HG02938 (cell line): ENCODE data around the gene AGBL1.

Experiments
- ATAC-seq: cut with Tn5 transposase; IDR thresholded peaks from one replicate; pipeline ENCODE4 v1.9.1; 2021; ENCODE audit warnings: mild to moderate bottlenecking, moderate library complexity; ENCODE audit not compliant: unreplicated experiment

The AGBL1 gene

DNA sequence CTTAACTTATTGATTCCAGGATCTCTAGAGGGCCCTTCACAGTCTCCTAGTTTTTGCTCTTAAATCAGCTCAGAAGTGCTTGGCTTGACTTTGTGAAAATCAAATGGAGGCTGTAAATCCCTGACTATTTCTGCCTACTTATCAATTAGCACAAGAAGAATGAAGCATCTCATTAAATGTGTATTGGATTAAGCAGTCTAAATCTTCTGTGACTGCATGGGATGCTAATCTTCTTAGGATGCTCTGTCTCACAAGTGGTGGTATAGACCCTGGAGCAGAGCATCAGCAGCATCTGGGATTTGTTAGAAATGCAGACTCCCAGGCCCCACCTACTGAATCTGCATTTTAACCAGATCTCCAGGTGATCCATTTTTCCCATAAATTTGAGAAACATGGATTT, 488.7 kb downstream of the AGBL1 start:
- ATAC-seq = no peak

DNA sequence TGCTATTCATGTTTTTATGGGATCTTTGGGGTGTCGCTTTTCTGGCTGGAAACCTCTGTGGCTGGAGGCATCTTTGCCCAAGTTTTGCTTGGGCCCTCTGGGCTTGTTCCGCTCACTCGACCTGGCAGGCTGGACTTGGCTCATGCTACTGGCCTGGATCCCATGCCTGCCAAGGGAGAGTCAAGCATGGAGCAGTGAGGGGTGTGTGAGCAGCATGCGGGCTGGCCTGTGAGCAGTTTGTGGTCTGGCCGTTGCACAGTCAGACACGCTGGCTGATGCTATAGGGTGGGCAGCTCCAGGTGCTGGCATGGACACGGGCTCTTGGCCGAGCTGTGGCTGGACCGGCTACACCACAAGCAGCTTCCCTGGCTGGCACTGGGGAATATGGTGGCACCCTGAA, 491.1 kb downstream of the AGBL1 start:
- no peak for ATAC-seq

DNA sequence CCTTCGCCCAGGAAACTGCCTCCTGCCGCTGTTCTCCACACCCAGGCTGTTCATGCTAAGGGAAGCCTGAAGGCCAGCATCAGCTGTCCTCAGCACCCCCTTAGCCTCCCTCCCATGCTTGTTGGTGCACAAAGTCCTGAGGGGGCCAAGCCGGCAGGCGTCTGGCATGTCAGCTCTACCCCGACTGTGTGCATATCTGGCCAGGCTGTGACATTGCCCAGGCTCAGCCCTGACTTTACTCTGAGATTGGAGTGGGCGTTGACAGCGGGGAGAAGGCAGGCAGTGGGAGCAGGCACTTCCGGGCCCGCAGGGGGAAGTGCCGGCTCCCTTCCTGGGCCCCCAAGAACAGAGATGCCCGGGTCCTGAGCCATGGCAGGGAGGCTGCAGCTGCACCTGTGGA, 492.2 kb downstream of the AGBL1 start:
- no peak for ATAC-seq

DNA sequence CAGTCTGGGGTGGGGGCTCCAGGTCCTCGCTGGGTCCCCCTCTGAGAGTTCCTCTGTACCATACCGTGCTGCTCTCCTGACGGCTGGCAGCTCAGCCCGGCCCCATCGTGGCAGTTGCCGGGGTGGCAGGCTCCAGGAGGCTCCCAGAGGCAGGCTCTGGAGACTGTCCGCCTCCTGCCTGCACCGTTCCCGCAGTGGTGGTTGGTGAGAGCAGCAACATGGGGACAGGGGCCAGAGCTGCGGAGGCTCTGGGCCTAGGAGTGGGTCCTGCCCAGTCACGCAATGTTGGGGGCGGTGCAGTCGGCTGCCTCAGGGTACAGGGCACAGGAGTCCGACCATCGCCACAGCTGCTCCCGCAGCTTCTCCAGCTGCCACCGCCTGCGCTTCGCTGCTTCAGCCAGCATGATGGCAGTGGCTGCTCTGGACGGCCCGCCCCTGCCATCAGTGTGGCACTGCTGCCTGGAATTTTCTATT, 492.7 kb downstream of the AGBL1 start:
- no peak for ATAC-seq

DNA sequence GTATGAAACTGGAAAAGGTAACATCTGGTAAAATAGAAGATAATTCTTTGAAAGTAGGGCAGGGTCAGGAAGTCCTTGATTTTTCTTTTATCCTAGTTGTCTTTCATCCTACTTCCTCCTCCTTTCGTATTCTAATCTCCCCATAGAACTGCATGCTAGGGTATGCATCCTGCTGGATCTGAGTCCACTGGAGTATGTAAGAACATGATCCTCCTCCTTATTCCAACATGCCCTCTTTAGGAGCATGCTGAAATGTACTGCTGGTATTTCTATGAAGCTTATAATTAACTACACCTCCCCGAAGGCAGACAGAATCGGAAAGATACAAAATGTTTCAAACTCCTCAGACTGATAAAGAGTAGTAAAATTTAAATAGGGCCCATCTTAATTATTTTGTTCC, 493.8 kb downstream of the AGBL1 start:
- no peak for ATAC-seq

DNA sequence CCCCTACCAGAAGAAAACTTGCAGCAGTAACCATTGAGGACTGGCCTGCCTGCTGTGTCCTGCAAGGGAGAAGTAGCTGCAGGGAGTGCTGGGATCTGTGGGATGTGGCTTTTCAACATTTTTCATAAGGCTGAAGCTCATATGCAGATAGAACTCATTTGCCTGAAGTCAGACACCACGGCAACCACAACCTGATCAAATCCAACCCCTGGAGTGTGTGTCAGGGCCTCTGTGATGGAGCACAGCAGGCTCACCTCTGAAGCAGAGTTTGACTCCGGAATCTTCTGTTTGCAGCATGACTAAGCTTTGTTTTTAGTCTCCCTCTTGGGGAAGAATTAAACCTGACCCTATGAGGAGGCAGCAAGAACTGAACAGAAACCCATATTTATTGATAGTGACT, 508.7 kb downstream of the AGBL1 start:
- no peak for ATAC-seq

DNA sequence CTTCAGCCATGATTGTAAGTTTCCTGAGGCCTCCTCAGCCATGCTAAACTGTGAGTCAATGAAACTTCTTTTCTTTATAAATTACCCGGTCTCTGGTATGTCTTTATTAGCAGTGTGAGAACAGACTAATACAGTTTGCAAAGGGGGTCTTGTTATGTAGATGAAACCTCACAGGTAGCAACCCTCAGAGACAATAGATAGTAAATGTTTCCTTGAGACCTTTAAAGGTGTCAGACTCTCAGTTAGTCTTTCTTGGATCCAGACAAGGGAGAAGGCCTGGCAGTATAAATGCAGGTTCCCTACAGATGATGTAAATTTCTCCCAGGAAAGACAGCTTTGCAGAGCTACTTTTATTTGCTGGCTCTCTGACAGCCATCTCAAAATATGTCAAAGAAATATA, 510.8 kb downstream of the AGBL1 start:
- ATAC-seq = no peak

DNA sequence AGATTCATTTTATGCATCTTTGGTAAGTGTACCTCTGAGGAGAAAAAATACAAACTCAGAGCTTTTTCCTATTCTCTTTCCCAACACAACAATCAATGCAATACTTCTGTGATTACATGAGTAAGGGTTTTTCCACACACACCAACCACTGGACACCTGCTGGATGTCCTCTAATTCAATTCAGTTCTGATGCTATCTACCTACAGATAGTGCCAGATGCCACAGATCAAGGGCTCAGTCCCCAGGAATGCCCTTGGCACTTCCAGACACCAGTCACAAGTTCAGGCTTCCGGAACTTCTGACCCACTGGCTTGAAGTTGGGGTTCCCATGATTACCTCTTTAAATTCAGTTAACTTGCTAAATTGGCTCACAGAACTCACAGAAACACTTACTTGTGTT, 511.5 kb downstream of the AGBL1 start:
- ATAC-seq = no peak

DNA sequence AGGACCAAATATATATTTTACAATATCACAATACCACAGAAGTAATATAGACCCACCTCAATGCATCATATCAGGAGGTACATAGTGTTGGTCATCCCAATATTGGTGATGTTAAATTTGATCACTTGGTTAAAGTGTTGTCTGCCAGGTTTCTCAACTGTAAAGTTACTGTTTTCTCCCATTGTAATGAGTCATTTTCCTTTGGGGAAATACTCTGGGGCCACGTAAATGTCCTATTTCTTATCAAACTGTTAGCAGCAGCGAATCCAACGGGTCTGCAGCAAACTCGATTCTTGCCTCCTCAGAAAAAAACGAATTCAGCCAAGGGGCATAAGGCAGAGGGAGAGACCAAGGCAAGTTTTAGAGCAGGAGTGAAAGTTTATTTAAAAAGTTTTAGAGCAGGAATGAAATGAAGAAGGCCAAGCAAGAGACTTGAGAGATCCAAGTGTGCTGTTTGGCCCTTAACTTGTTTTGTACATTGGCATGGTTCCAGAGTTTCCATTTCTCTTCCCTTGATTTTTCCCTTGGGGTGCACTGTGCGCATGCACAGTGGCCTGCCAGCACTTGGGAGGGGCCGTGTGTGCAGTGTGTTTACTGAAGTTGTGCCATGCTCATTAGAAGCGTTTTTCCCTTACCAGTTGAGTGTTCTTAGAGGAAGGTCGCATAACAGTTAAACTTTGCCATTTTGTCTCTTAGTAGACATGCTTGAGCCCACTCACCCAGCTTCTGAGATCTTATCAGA, 512.5 kb downstream of the AGBL1 start:
- ATAC-seq = no peak

DNA sequence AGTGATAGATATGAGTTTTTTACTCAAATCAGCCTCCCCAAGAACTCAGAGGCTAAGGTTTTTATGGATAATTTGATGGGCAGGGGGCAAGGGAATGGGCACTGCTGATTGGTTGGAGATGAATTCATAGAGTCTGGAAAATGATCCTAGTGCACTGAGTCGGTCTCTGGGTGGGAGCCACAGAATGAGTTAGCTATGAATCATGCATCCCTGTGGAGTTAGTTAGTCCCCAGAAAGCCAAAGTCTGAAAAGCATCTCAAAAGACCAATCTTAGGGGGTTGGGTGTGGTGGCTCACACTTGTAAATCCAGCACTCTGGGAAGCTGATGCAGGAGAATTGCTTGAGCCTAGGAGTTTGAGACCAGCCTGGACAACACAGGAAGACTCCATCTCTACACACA, 516.1 kb downstream of the AGBL1 start:
- no peak for ATAC-seq

DNA sequence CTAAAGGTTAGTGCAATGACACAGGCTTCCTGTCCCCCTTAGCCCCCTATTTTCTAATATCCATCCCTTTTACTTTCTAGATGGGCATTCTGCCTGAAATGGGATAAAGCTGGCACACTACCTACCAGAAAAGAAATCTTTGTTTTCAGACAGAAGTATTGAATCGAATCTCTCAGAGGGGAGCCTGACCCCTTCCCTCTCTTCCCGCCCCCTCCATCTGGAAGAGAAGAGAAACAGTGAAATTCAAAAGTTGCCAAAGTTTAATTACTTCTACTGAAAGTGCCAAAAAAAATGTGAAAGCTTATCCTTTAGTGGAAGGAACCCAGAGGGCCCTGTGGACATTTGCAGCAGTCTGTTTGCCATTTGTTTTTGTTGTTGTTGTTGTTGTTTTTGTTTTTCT, 523.8 kb downstream of the AGBL1 start:
- no peak for ATAC-seq

DNA sequence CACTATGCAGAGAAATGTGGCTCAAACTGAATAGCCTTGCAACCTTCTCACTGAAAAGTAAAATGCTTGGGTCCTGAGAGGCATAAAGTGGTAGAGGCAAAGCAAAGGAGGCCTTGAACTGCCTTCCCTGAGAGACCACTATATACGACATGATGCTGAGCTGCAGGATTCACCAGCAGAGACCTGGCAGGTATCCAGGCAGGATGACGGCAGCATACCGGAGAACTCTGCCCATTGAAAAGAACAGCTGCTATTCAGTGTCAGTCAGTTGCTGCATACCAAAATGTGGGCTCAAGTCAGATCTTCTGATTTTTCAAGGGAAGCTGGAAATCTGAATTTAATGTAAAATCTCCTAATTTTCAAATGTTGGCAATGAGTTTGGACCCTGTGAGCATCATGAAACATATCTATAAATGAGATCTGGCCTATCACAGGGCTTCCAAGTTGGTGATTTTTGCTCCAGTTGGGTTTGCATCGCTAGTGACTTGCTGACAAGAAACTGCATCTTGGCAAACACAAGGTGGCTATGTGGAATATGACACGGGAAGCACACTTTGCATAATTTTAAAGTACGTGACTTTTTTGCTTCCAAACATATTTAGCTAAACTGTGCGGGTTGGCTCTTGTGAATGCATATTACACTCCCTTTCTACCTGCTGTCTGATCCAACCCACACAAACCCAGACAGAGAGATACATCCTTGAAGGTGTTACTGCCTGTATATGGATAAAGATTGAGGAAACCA, 529.0 kb downstream of the AGBL1 start:
- no peak for ATAC-seq

DNA sequence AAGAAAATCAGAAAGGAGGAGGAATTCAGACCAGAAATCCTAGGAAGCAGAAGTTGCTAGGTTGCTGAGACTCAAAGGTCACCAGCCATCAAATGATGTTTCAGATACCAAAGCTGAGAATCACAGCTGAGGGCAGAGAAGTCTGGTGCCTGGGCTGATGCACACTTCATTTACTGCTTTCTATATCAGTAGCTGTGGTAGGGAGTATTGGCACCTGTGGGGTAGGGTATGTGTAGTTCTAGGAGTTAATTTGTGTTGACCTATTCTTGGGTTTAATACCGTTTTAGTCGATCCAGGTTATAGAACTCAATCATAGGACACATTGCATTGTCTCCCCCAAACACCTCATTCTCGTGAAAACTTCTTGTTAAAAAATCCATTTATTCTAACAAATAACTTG, 529.6 kb downstream of the AGBL1 start:
- no peak for ATAC-seq

DNA sequence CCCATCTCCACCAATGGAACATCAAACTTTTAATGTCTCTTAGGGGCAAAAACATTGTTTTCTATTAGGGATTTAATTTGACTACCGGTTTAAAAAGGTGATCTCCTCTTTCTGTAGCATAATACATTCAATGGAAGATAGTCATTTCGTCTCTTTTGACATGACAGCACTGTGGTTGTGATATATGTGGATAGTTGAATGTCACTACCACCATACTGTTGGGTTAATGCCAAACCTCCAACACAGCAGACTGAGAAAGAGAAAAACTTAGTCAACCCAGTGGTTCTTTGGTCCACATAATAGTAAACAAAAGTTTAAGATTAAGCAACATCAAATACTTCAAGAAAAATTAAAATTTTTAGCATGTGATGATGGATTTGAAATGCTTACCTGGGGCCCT, 530.4 kb downstream of the AGBL1 start:
- ATAC-seq = no peak

DNA sequence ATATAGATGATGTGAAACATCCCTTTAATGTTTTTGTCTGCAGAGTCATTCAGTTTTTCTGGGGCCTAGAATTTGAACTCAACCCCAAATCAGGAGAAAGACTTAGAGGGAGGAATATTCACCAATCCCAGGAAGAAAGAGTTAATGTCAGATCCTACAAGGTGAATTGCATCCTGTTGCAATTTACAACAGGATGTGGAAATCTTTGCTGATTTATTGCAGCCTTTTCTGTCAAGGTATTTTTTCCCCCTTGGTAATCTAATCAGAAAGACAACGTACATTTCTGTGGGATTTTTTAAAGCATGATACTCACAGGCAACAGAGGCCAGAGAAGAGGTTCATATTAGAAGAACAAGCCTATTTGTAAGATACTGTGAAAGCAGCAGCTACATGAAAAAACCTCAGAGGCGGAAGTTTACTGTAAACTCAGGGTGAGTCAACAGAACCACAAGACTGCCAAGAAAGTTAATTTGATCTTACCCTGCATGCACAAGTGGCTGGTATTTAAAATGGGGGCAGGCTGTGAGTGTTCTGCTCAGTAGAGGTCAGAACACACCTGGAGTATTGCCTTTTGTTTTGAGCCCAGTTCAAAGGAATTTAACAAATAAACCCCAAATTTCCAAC, 531.9 kb downstream of the AGBL1 start:
- ATAC-seq = no peak

DNA sequence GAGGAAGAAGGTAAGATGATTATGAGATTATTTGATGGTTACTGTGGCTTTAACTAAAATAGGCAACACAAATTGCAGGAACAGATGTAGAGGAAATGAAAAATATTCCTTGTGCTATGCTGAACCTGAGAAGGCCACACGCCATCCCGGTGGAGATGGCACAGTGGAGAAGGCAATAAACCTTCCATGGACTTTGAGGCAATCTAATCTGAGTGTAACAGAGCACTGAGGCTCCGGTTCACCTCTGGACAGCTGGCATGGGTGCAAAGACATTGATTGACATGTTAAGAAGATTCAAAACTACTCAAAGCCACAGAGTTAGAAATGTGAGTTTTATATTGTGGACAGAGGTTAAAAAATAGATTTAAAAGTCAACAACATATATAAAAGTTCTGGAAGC, 535.7 kb downstream of the AGBL1 start:
- ATAC-seq = no peak

DNA sequence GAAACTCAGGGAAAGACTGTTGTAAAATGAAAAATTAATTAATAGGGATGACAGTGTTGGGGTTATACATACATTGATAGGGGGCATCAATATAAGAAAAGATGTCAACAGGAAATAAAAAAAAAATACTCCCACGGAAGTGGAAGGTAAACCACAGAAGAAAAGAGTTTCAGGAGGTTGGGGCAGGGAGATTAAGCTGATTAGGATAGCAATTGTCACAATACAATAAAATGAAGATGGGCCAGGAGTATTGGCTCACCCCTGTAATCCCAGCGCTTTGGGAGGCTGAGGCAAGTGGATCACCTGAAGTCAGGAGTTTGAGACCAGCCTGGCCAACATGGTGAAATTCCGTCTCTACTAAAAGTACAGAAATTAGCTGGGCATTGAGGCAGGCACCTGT, 536.1 kb downstream of the AGBL1 start:
- ATAC-seq = no peak

DNA sequence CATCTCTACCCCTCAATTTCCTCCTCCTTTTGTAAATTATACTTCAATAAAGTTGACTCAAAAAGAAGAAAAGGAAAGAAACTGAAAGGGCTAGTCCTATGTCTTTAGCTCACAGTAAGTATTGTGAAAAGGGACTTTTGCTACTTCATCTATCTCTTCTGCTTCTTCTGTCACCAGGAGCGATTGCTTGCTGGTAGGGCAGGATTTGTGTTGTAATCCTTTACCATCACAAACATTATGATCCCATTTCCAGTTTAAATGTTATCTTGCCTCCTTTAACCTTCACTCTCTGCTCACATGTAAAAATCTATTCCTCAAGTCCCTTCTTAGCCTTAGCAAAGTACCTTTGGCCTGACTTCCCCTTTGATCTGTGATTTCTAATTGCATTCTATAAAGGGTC, 537.1 kb downstream of the AGBL1 start:
- ATAC-seq = no peak

DNA sequence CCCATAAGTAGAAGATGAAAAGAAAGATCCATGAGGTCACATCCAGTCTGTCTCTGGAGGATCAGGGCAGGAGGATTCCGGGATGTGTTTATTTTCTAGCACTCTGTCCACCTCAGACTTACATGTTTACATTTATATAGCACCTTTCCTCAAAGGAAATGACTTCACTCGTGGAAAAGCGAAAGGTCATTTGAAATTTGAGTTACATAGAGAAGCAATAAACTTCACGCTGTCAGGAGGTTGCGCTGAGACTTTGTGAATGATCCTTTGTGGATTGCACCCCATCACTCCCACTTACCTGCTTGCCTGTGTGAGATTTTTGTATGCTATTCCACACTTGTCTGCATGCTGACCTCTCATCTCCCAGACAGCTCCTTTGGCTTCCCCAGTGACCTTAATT, 540.5 kb downstream of the AGBL1 start:
- no peak for ATAC-seq

DNA sequence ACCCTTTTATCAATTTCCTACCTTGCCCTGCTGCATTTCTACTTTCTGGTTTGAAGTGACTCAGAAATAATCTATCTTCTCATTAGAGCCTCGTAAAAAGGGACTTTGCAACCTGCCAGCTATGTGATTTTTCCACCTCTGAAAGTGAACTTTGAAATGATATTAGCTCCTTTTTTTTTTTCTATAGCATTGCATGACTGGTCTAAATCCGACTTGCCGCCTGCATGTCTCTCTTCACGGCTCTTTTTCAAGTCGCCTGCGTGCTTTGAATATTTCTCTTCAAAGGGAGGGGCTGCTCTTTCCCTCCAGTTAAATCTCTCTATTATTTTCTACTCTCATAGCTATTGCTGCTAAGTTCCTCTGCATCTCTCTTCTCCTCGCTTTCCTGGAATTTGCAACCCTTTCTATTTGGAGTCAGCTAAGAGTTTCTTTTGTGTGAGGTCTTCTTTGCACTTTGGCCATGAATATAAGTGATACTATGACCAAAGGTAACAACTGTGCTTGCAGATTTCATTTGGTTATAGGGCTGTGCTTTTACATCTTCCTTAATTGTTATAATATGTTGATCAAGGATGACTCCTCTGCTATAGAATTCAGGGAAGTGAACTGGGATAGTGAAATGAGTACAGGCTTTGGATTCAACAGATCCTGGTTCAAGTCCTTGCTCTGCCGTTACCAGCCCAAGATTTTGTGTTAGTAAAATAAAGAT, 541.1 kb downstream of the AGBL1 start:
- ATAC-seq = no peak

DNA sequence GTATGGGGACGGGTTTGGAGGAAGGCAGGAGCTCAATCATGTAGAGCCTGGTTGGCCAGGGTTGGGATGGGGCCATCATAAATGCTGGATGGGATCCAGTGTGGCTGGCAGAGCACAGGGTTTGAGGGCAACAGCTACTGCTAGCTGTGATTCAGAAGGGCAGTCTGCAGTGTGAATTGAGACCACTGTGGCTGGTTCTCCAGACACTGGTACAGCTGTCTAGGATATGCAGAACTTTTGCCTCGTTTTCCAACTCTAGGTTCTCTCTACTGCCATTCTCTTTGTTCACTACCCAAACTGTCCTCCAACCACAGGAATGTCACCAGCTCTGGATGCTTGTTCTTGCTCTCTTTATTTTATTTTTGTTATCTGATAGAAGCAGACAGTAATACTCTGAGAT, 543.6 kb downstream of the AGBL1 start:
- no peak for ATAC-seq
